Measurements from ENCODE around the gene CENPK.
A peak's percentile ranks its signal among the peaks of the same experiment; 100 is the strongest.
"Not testable (repeated sequence)": the region's sequence is repeated elsewhere in the genome, so short reads cannot be mapped to it uniquely, and the experiment has no call there.

The CENPK gene

GRCh38 chr5:65506961-65507360 lies 56.0 kb downstream of the CENPK start:
- DNase-seq = no peak

GRCh38 chr5:65489119-65489518 lies 73.8 kb downstream of the CENPK start:
- no peak for DNase-seq

- not testable (repeated sequence) for DNase-seq
These were observed 74.8 kb downstream of the CENPK start for GRCh38 chr5:65488038-65488687.

- not testable (repeated sequence) for DNase-seq
These were observed 76.2 kb downstream of the CENPK start for GRCh38 chr5:65486803-65487202.

GRCh38 chr5:65485405-65485804 lies 77.6 kb downstream of the CENPK start:
- DNase-seq = no peak

GRCh38 chr5:65483546-65484346 lies 79.2 kb downstream of the CENPK start:
- peak; percentile 47 for DNase-seq

- peak; percentile 66 for DNase-seq
These were observed 80.0 kb downstream of the CENPK start for GRCh38 chr5:65482736-65483545.

GRCh38 chr5:65482296-65482735 lies 80.7 kb downstream of the CENPK start:
- DNase-seq = peak; percentile 55

- peak; percentile 82 for DNase-seq
These were observed 81.2 kb downstream of the CENPK start, which contains the start of gene ADAMTS6 for GRCh38 chr5:65481635-65482295. ADAMTS6 (minus strand) TSS chr5:65481920; CDS start chr5:65473673, 8,247 bp downstream.

GRCh38 chr5:65481171-65481581 lies 81.8 kb downstream of the CENPK start:
- DNase-seq = no peak

GRCh38 chr5:65480306-65480865 lies 82.6 kb downstream of the CENPK start:
- peak; percentile 63 for DNase-seq

GRCh38 chr5:65479527-65479926 lies 83.4 kb downstream of the CENPK start:
- DNase-seq = no peak

- no peak for DNase-seq
These were observed 84.6 kb downstream of the CENPK start for GRCh38 chr5:65478336-65478735.

- DNase-seq = no peak
These were observed 87.1 kb downstream of the CENPK start for GRCh38 chr5:65475895-65476294.

- DNase-seq = no peak
These were observed 87.6 kb downstream of the CENPK start for GRCh38 chr5:65475336-65475735.

GRCh38 chr5:65474130-65474711 lies 88.7 kb downstream of the CENPK start:
- DNase-seq = no peak

GRCh38 chr5:65468633-65469032 lies 94.3 kb downstream of the CENPK start:
- no peak for DNase-seq
